GM21526 (cell line): ENCODE data around the gene NCEH1.
"Not testable (repeated sequence)": the region's sequence is repeated elsewhere in the genome, so short reads cannot be mapped to it uniquely, and the experiment has no call there.

Experiments
- ATAC-seq: cut with Tn5 transposase; IDR thresholded peaks from one replicate; pipeline ENCODE4 v1.9.1; 2021; ENCODE audit warnings: moderate library complexity; ENCODE audit not compliant: unreplicated experiment, low FRiP score

NCEH1 gene

GRCh38 chr3:172708921-172709773, 1.7 kb downstream of the NCEH1 start:
- ATAC-seq, result no peak

GRCh38 chr3:172707967-172708366, 2.9 kb downstream of the NCEH1 start:
- ATAC-seq, result no peak

GRCh38 chr3:172707030-172707429, 3.8 kb downstream of the NCEH1 start:
- ATAC-seq, result no peak

DNA sequence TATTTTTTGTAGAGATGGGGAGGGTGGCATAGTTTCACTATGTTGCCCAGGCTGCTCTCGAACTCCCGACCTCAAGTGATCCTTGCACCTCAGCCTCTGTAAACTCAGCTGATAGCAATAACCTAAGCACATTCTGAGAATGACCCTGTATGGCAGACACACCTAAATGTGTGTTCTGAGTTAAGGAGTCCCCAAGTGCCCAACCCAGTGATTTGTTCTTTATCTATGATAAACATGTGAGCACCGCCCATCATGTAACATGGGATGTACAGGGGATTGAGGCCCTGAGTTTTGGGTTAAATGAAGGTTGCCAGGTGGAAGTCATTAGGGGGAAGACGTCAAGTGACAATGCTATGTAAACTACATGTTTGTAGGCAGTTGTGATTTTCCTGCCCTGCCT, 5.7 kb downstream of the NCEH1 start:
- ATAC-seq, result no peak

DNA sequence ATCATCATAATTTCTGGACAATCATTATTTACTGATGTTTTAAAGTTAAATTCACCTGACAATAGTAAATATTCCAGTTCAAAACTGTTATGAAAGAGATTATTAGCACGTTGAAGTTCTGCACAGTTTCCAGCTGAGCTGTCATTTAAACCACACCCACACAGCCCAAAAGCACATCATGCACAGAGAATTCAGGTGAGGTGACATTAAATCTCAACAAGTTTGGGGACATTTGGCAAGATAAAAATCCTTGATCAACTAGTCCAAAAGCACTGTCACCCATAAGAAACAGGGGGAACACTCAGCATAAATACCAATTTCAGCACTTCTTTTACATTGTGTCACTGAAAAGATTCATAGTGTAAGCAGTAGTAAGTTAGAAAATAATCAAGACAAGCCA, 6.9 kb downstream of the NCEH1 start:
- no peak for ATAC-seq

- ATAC-seq, result not testable (repeated sequence)
Observed at GRCh38 chr3:172702731-172703130, 8.1 kb downstream of the NCEH1 start.

GRCh38 chr3:172702256-172702655, 8.6 kb downstream of the NCEH1 start:
- ATAC-seq, result no peak

GRCh38 chr3:172701751-172702150, 9.1 kb downstream of the NCEH1 start:
- no peak for ATAC-seq

DNA sequence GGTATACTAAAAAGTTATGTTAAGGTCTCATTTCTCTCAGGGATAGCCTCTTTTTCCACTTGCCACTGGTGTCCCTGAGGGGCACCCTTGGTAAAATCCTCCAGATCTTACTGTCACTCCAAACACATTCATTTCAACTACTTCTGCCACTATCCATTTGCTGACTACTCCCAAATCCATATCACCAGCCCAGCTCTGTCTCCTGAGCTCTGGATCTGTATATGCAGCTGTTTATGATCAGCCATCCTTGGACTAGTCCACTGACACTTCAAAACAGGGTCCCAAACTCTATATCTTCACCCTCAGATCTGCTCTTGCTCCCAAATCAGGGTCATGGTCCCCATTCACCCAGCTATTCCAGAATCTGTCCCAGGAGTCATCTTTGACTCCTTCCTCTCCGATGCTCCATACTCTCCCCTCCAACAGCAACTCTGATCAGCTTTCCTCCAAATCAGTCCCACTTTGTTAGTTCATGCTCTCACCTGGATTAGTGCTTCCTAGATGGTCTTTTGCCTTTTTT, 9.9 kb downstream of the NCEH1 start:
- ATAC-seq, result no peak

DNA sequence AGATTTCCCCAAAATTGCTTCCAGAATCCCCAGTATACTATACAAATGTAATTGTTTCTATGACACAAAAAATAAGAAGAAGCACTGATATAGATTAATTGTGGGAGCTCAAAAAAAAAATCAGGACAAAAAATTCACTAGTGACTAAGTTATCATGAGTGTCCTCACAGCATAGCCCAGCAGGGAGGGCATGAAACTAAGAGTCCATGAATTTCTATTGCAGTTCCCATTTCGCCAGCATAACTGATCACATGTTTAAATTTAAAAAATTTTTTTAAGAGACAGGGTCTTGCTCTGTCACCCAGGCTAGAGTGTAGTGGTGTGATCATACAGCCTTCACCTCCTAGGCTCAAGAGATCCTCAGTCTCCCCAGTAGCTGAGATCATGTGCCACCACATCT, 10.6 kb downstream of the NCEH1 start:
- no peak for ATAC-seq

DNA sequence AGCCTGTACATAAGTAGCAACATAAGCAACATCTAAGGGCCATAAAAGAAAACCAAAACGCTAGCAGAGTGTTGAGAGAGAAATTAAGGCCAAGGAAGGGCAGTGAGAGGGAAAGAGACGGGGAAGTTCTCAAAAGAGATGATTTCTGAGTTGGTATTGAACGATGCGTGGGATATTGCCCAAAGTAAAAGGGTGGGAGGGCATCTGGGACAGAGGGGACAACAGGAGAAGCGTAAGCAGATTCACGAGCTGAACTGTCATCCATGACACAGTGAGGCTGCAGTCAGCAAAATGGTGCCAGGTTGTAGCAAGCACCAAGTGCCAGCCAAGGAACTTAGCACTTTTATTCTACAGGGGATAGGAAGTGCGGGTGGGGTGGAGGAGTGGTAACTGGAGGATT, 11.8 kb downstream of the NCEH1 start:
- ATAC-seq, result no peak

DNA sequence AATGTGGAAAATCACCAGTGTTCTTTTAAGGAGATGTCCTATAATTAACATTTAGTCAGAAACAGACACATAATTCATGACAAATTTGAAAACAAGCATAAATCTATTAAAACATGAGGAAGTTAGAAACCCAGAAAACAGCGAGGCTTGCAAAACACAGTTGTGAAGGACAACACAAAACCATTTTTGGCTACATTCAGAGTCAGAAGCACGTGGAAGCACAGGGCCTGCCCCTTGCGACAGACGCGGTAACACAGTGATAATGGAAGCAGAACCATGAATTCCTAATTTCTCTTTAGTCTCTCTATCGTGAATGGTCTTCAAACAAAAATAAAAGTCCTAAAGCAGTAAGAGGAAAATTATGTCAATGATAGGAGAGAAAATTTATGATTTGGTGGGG, 12.2 kb downstream of the NCEH1 start:
- no peak for ATAC-seq

- ATAC-seq, result no peak
Observed at GRCh38 chr3:172697558-172697957, 13.3 kb downstream of the NCEH1 start.

- no peak for ATAC-seq
Observed at GRCh38 chr3:172696357-172696756, 14.5 kb downstream of the NCEH1 start.

- no peak for ATAC-seq
Observed at GRCh38 chr3:172694573-172695246, 16.2 kb downstream of the NCEH1 start.

- ATAC-seq, result peak; percentile 80
Observed at GRCh38 chr3:172692751-172693338, 18.0 kb downstream of the NCEH1 start.

DNA sequence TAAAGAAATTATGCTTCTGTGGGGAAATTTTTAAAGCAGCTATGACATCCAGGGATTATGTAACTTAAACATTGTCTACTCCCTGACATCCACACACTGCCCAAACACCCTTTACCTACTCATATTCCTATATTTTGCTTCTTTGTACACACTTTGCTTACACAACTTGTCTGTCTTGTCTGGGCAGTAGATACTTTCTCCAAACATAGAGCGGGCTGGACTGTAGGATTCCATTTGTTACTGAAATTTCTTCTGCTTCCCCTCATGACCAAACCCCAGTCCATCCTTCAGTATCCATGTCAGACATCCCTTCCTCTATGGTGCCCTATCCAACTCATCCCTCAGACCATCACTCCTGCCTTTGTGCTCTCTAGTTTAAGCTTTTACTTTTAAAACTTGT, 19.9 kb downstream of the NCEH1 start:
- ATAC-seq, result no peak

- no peak for ATAC-seq
Observed at GRCh38 chr3:172688588-172688987, 22.3 kb downstream of the NCEH1 start.

DNA sequence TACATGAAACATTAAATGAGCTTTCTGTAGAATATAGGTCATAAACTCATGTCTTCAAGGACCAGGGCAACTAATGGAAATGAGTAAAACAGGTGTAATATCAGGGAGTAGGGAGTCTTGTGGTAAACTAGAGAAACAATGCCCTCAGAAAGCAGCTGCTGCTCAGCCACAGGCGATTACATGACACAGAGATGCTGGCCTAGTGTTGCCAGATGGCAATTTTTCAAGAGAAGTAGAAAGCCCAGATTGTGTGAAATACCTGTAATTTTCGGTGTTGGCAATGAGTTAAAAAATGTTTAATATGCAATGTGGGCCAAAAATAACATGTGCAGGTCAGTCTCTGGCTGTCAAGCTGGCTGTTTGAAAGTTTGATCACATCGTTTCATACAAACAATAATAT, 23.4 kb downstream of the NCEH1 start:
- ATAC-seq, result no peak

DNA sequence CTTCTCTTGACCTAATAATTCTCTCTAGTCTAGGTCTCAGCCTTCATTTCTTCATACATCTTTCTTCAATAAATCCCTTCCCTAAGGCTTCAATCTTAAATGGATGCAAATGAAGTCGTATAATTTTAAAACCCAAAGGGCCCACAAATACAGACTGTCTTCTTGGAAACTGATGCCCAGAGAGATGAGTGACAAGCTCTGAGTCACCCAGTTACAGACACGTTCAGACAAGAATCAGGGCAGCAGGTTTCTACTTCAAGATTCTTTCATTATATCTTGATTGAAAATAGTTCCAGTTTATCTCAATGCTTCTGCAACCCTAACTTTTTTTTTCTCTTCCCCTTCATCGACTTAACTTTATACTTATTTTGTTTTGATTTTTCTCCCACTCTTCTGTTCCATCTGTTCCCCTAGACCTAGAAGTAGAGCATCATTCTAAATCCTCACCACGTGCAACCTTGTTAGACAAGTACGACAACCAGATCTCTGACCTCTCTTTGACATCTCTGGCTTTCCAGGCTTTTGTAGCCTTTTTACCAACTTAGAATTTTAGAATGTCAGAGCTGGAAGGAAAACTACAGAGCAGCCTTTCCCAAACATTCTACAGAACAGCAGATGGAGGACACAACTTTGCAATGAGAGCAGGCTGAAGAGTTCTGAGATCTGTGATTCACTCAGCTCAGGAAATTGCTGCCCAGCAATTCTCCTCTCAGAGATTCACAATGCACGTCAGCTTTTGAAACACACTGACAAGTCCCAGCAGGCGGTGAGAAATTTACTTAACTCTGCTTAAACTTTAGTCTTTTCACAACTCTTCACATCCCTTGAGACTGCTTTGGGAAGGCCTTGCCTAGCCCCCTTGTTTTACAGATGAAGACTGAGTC, 25.3 kb downstream of the NCEH1 start:
- ATAC-seq, result no peak
